IMR-90 (cell line): Measurements from ENCODE around the gene BTRC.

Experiments
- BHLHE40 ChIP-seq: fragments of 150-350 bp; IDR thresholded peaks from 2 replicates; pipeline ENCODE4 v1.6.1; 2016; ENCODE audit warnings: mild to moderate bottlenecking, low read depth, low read length
- CEBPB ChIP-seq: IDR thresholded peaks from 2 replicates; pipeline ENCODE4 v1.6.1; 2012; ENCODE audit warnings: low read depth, low read length, improper control_type of control experiment
- CHD1 ChIP-seq: IDR thresholded peaks from 2 replicates; pipeline ENCODE4 v1.6.1; 2012; ENCODE audit warnings: low read depth, low read length, improper control_type of control experiment
- CTCF ChIP-seq: conservative IDR thresholded peaks from 2 replicates; pipeline ENCODE4 v1.5.1; 2012; ENCODE audit warnings: mild to moderate bottlenecking, low read depth, low read length, improper control_type of control experiment
- FOS ChIP-seq: fragments of 150-350 bp; IDR thresholded peaks from 2 replicates; pipeline ENCODE4 v1.6.1; 2016; ENCODE audit warnings: low read depth, low read length
- MXI1 ChIP-seq: IDR thresholded peaks from 2 replicates; pipeline ENCODE4 v1.6.1; 2012; ENCODE audit warnings: low read depth, mild to moderate bottlenecking, low read length, moderate library complexity, borderline replicate concordance
- POLR2A ChIP-seq: IDR thresholded peaks from 2 replicates; pipeline ENCODE4 v1.6.1; 2012; ENCODE audit warnings: mild to moderate bottlenecking, low read depth, low read length
- RAD21 ChIP-seq: IDR thresholded peaks from 2 replicates; pipeline ENCODE4 v1.6.1; 2012; ENCODE audit warnings: low read length, improper control_type of control experiment
- RCOR1 ChIP-seq: IDR thresholded peaks from 2 replicates; pipeline ENCODE4 v1.6.1; 2012; ENCODE audit warnings: mild to moderate bottlenecking, low read length, improper control_type of control experiment; ENCODE audit not compliant: insufficient replicate concordance
- RFX5 ChIP-seq: IDR thresholded peaks from 2 replicates; pipeline ENCODE4 v1.8.0; 2012; ENCODE audit warnings: low read depth, mild to moderate bottlenecking, low read length, moderate library complexity
- SMC3 ChIP-seq: fragments of 150-350 bp; IDR thresholded peaks from 2 replicates; pipeline ENCODE4 v1.6.1; 2016; ENCODE audit warnings: low read depth, mild to moderate bottlenecking, antibody characterized with exemption, low read length, moderate library complexity
- USF2 ChIP-seq: fragments of 150-350 bp; IDR thresholded peaks from 2 replicates; pipeline ENCODE4 v1.6.1; 2017; ENCODE audit warnings: mild to moderate bottlenecking, antibody characterized with exemption, low read length, low read depth

DNA sequence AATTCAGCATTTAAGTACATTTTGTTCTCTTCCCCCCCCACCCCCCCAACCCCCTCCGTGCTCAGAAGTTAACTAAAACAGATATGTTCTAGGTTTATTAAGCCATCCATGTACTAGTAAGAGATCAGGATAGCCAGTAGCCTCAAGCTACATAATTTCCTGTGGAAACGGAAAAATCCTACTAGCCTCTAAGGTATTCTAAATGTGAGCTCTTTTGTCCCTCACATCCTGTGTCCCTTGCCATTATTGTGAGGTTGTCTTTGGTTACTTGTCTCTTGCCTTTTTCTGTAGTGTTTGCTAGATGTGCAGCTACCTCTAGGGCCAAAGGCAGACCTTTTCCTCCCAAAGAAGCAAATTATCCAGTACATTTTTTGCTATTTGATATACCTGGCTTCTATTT, 92.1 kb downstream of the BTRC start:
- TF ChIP-seq CTCF (no peak), CEBPB (no peak), SMC3 (no peak), RAD21 (no peak), POLR2A (no peak), RFX5 (no peak), MXI1 (no peak), CHD1 (no peak), USF2 (no peak), FOS (no peak), BHLHE40 (no peak), RCOR1 (no peak)
